Central memory CD8-positive, alpha-beta T cell (primary cell): ENCODE results near the gene TACC2.
"Not testable (repeated sequence)": the region's sequence is repeated elsewhere in the genome, so short reads cannot be mapped to it uniquely, and the experiment has no call there.

Source experiments
- ATAC-seq: fragments of 150-1000 bp; cut with Tn5 transposase; replicated peaks from 2 replicates; pipeline ENCODE4 v1.10.0; 2022; ENCODE audit warnings: mild to moderate bottlenecking, moderate FRiP score, moderate number of reproducible peaks; ENCODE audit not compliant: poor library complexity, severe bottlenecking; ENCODE audit errors: extremely low read depth
- DNase-seq, 2 donors: peaks; one replicate each; pipeline ENCODE4 v3.0.0; 2021; ENCODE audit warnings: low spot score in 2 of 2
- H3K27ac Mint-ChIP-seq: one replicate; pipeline ENCODE4 v1.8.0; 2022; ENCODE audit warnings: low read depth, mild to moderate bottlenecking, moderate library complexity, mixed read lengths
- H3K27me3 Mint-ChIP-seq: one replicate; pipeline ENCODE4 v1.8.0; 2022; ENCODE audit warnings: mixed read lengths
- H3K36me3 Mint-ChIP-seq: one replicate; pipeline ENCODE4 v1.8.0; 2022; ENCODE audit warnings: mild to moderate bottlenecking, moderate library complexity, mixed read lengths; ENCODE audit not compliant: insufficient read depth
- H3K4me1 Mint-ChIP-seq: one replicate; pipeline ENCODE4 v1.8.0; 2022; ENCODE audit warnings: mixed read lengths
- H3K4me3 Mint-ChIP-seq: one replicate; pipeline ENCODE4 v1.8.0; 2022; ENCODE audit warnings: mild to moderate bottlenecking, moderate library complexity, mixed read lengths
- H3K9me3 Mint-ChIP-seq: one replicate; pipeline ENCODE4 v1.8.0; 2022; ENCODE audit warnings: mixed read lengths

The TACC2 gene

DNA sequence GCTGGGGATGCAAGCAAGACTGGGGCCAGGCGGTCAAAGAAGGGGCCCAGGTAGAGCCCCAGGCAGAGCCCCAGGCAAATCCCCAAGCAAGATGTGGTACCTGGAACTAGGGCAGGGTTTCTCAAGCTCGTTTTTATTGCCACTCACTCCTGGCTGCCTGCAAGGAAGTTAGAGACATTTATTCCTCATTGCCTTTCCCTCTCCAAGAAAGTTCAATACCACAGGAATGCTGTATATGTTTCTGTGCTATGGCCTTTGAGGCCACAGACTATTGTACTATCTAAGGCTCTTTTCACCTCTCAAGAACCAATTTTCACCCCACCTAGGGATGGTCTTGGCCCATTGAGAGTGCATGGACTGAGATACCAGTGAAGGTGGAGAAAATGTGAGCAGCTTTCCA is 71.3 kb downstream of the TACC2 start:
- Mint-ChIP-seq H3K4me3 (no peak overlapping the region), H3K27me3 (peaks cover 13% of the 10 kb centered on the region), H3K27ac (no peak overlapping the region), H3K36me3 (no peaks in the 10 kb centered on the region), H3K4me1 (no peaks in the 10 kb centered on the region), H3K9me3 (no peaks in the 10 kb centered on the region)
- DNase-seq (no peak), ATAC-seq (no peak)

DNA sequence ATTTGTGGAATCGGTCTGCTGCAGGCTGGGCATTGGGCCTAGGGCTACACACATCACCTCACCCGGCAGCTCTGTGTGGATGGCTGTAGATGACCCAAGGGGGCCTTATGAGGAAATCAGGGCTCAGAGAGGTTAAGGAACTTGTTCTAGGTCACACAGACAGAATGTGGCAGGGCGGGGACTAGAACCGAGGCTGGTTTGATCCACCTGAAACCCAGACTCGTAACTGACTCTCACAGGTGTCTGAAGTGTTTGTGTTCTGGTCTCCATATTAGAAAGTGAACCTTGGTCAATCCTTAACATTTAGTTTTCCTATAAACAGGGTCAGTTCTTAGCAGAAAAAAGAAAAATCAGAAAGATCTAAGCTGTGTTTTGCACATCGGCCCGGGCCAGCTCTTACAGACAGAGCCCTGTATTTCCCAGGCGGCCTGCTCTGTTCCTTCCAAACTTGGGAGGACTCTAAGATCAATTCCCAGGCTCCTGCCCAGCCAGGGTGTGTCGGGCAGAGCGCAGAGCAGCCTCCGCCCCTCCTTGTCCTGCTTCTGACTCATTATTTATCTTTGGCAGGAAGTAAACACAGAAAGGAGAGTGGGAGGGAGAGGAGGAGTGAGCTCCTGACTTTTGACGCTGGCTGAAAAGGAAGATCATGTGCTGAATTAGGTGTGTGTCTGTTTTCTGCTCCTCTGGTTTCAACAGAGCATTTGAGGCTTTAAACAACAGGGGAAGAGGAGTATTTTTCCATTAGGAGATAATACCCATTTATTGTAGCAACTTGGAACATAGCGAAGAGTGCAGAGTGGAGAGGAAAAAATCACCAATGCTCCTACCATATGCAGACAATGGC is 74.1 kb downstream of the TACC2 start:
- H3K4me1 Mint-ChIP-seq, result no peaks in the 10 kb centered on the region
- no peak for DNase-seq
- no peak overlapping the region for H3K27ac Mint-ChIP-seq
- peaks cover 30% of the 10 kb centered on the region for H3K27me3 Mint-ChIP-seq
- H3K9me3 Mint-ChIP-seq, result no peaks in the 10 kb centered on the region
- H3K36me3 Mint-ChIP-seq, result no peaks in the 10 kb centered on the region
- H3K4me3 Mint-ChIP-seq, result no peak overlapping the region
- no peak for ATAC-seq

DNA sequence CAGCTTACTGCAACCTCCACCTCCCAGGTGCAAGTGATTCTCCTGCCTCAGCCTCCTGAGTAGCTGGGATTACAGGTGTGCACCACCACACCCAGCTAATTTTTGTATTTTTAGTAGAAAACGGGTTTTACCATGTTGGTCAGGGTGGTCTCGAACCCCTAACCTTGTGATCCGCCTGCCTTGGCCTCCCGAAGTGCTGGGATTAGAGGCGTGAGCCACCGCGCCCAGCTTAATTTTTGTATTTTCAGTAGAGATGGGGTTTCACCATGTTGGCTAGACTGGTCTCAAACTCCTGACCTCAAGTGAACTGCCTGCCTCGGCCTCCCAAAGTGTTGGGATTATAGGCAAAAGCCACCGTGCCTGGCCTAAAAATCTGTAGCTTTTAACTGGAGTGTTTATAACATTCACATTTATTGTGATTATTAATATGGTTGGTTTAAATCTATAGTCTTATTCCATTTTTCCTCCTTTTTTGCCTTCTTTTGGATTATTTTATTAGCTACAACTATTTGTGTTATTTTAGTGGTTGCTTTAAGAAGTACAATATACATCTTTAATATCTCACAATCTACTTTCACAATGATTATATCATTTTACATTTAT is 77.5 kb downstream of the TACC2 start:
- not testable (repeated sequence) for H3K9me3 Mint-ChIP-seq, H3K4me1 Mint-ChIP-seq, H3K27ac Mint-ChIP-seq, H3K4me3 Mint-ChIP-seq, DNase-seq, ATAC-seq, H3K36me3 Mint-ChIP-seq
- peaks cover 29% of the 10 kb centered on the region for H3K27me3 Mint-ChIP-seq

DNA sequence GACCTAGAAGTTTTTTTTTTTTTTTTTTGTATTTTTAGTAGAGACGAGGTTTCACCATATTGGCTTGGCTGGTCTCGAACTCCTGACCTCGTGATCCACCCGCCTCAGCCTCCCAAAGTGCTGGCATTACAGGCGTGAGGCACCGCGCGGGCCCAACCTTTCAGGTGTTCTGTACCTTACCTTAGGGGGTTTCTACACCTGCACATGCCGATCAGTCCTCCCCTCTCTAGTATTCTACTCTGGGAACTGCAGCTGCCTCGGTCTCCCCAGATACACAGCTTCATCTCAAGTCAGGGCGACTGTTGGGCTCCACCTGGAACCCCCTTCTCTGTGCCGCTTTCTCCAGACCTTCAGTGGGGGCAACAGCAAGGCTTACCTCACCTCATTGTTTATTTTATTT is 79.9 kb downstream of the TACC2 start:
- Mint-ChIP-seq H3K4me3 (no peak overlapping the region), H3K36me3 (peaks cover 3% of the 10 kb centered on the region)

DNA sequence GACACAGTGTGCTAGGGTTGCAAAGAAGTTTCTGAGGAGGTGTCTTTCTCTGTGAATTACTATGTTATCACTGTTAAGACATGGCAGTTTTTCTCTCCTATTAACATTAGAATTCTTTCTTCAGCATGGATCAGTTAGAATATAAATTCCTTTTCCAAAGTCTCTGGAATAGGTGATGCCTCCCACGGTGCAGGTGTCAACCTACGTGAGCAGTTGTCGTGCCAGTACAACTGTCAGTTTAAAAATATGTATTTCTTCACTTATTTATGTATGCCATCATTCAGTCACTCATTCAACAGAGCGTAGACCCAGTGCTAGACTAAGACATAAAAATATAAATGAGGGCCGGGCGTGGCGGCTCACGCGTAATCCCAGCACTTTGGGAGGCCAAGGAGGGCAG is 83.5 kb downstream of the TACC2 start:
- Mint-ChIP-seq H3K9me3 (no peaks in the 10 kb centered on the region), H3K36me3 (peaks cover 3% of the 10 kb centered on the region), H3K27me3 (peaks cover 27% of the 10 kb centered on the region), H3K4me3 (no peak overlapping the region), H3K27ac (no peak overlapping the region), H3K4me1 (no peaks in the 10 kb centered on the region)
- no peak for ATAC-seq
- DNase-seq, result no peak

More for the DNA sequence above, 79.9 kb downstream of the TACC2 start:
- DNase-seq, result no peak
- no peak for ATAC-seq
- Mint-ChIP-seq H3K27ac (no peak overlapping the region), H3K9me3 (no peaks in the 10 kb centered on the region), H3K27me3 (peaks cover 38% of the 10 kb centered on the region), H3K4me1 (no peaks in the 10 kb centered on the region)

DNA sequence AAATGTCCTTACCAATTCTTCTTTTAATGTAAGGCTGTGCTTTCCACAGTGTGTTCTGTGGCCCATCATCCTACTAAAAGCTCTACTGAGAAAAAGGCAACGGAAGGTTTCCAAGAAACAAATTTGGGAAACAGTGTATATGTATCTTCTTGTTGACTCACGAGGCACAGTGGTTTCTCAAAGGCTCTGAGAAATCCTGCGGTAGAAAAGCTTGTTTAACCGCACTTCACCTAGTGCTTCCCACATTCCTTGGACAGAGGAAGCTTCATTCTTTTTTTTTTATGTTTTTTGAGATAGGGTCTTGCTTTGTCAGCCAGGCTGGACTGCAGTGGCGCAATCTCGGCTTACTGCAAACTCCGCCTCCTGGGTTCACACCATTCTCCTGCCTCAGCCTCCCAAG is 84.5 kb downstream of the TACC2 start:
- Mint-ChIP-seq H3K4me3 (no peak overlapping the region), H3K27ac (no peak overlapping the region), H3K36me3 (peaks cover 3% of the 10 kb centered on the region), H3K4me1 (no peaks in the 10 kb centered on the region), H3K27me3 (peaks cover 18% of the 10 kb centered on the region), H3K9me3 (no peaks in the 10 kb centered on the region)
- ATAC-seq (no peak), DNase-seq (no peak)

DNA sequence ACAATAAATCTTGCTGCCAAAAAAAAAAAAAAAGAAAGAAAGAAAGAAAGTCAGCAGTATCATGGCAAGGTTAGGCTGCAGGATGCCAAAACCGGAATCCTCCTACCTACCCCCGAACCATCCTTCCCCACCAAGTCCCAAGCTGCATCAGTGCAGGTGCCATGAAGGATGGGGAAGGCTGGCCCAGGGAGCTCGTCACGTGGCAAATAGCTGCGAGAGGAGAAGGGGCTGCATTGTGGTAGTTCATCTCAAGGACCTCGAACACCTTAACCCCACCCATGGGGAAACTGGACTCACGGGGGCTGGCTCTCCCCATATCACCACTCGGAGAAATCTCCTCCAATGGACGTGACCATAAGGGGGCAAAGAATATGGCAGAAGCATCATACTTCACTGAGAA is 86.2 kb downstream of the TACC2 start:
- Mint-ChIP-seq H3K27ac (no peak overlapping the region), H3K9me3 (no peaks in the 10 kb centered on the region), H3K27me3 (peaks cover 10% of the 10 kb centered on the region), H3K4me1 (no peaks in the 10 kb centered on the region), H3K36me3 (peaks cover 3% of the 10 kb centered on the region), H3K4me3 (no peak overlapping the region)
- DNase-seq, result no peak
- ATAC-seq, result no peak

DNA sequence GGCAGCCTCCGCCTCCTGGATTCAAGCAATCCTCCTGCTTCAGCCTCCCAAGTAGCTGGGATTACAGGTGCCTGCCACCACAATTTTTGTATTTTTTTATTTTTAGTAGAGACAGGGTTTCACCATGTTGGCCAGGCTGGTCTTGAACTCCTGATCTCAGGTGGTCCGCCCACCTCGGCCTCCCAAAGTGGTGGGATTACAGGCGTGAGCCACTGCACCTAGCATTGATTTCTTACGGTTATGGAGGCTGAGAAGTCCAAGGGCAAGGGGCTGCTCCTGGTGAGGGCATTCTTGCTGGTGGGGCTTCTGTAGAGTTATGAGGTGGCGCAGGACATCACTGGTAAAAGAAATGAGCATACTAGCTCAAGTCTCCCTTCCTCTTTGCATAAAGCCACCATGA is 86.9 kb downstream of the TACC2 start:
- H3K4me3 Mint-ChIP-seq, DNase-seq, H3K27me3 Mint-ChIP-seq, H3K9me3 Mint-ChIP-seq, H3K36me3 Mint-ChIP-seq, H3K4me1 Mint-ChIP-seq, ATAC-seq, H3K27ac Mint-ChIP-seq: not testable (repeated sequence)

DNA sequence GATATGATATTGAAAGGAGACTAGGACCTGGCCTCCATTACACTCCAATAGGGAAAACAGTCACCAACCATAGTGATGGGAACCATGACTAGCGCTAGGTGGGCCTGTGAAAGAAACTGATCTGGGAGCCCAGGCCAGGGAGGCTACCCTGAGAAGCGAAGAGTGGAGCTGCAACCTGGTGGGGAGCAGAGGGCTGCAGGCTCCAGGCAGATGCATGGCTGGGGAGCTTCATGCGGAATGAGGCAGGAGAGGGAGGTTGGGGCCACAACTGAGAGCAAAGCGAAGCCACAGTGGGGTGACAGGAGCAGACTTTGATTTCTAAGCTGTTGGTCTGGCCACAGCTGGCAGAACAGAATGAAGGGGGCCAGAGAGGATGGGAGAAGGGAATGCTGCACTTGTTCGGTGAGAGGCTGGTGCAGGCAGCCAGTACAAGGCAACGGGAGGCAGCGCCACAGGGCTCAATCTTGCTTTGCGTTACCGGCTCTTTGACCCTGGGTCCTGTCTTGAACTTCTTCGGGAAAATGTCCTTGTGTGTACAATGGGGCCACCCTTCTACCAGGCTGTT is 88.4 kb downstream of the TACC2 start:
- H3K4me3 Mint-ChIP-seq, result no peak overlapping the region
- DNase-seq, result no peak
- H3K36me3 Mint-ChIP-seq, result no peaks in the 10 kb centered on the region
- peaks cover 2% of the 10 kb centered on the region for H3K27me3 Mint-ChIP-seq
- no peak for ATAC-seq
- H3K9me3 Mint-ChIP-seq, result no peaks in the 10 kb centered on the region
- H3K27ac Mint-ChIP-seq, result no peak overlapping the region
- H3K4me1 Mint-ChIP-seq, result no peaks in the 10 kb centered on the region

DNA sequence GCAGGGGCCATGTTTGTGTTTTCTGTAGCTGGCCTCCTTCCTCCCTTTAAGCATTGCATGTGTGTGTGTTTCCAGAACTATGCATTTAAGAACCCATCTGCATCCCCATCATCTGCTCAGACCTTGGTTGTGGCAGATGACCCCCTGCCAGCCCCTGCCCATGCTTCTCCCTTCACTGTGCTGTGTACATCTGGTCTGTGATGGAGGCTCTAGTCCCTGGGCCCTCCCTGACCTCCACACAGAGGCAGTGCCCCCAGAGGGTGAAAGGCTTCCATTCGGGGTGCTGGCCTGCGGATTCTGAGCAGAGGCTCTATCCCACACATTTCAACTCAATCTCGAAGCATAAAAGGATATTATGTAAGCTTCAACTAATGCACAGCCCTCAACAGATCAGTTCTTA is 89.4 kb downstream of the TACC2 start:
- Mint-ChIP-seq H3K4me1 (no peaks in the 10 kb centered on the region), H3K27me3 (no peaks in the 10 kb centered on the region), H3K36me3 (no peaks in the 10 kb centered on the region), H3K4me3 (no peak overlapping the region), H3K27ac (no peak overlapping the region), H3K9me3 (no peaks in the 10 kb centered on the region)
- DNase-seq (no peak), ATAC-seq (no peak)

DNA sequence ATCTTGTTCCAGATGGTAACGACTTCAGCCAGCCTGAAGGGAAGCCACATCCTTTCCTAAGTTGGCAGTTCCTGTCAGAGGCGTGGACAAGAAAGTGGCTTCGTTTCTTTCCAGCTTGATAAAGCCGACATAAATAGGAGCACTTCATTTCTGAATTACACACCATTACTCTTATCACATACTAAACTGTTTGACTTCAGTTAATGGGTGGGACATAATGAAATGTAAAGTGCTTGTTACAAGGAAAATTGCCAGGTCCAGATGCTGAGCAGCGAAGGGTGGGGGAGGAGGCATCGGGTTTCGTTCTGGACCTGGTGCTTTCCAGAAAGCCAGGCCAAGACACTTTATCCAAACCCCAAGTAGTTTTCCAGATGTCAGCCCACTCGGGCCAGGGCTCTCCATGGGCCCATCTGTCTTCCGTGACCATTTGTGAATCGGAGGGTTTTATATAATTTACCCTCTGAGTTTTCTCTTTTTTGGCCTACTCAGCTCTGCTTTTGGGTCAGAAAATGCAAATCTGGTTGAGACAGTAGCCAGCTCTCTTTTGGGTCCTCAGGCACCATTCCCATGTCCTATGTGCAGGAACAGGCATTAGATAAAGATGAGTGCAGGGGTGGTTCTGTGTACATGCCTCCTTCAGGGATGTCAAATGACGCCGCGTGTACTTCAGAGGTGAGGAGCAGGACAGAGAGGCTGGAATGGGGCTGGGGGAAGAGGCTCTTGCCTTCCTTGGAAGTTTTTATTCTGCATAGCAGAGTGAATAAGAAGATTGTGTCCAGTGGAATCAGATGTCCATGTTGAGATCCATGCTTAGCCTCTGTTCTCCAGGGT is 90.2 kb downstream of the TACC2 start:
- no peak overlapping the region for H3K27ac Mint-ChIP-seq
- no peaks in the 10 kb centered on the region for H3K27me3 Mint-ChIP-seq
- no peaks in the 10 kb centered on the region for H3K4me1 Mint-ChIP-seq
- H3K36me3 Mint-ChIP-seq, result no peaks in the 10 kb centered on the region
- H3K4me3 Mint-ChIP-seq, result no peak overlapping the region
- ATAC-seq, result no peak
- H3K9me3 Mint-ChIP-seq, result no peaks in the 10 kb centered on the region
- DNase-seq, result no peak

DNA sequence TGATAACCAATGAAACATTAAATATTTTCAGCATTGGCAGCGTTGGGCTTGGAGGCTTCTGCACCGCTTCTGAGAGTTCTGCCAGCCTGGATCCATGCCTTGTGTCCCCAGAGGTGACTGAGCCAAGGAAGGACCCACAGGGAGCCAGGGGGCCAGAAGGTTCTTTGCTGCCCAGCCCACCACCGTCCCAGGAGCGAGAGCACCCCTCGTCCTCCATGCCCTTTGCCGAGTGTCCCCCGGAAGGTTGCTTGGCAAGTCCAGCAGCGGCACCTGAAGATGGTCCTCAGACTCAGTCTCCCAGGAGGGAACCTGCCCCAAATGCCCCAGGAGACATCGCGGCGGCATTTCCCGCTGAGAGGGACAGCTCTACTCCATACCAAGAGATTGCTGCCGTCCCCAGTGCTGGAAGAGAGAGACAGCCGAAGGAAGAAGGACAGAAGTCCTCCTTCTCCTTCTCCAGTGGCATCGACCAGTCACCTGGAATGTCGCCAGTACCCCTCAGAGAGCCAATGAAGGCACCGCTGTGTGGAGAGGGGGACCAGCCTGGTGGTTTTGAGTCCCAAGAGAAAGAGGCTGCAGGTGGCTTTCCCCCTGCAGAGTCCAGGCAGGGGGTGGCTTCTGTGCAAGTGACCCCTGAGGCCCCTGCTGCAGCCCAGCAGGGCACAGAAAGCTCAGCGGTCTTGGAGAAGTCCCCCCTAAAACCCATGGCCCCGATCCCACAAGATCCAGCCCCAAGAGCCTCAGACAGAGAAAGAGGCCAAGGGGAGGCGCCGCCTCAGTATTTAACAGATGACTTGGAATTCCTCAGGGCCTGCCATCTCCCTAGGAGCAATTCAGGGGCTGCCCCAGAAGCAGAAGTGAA is 93.9 kb downstream of the TACC2 start:
- Mint-ChIP-seq H3K4me3 (no peak overlapping the region), H3K27me3 (no peaks in the 10 kb centered on the region), H3K9me3 (no peaks in the 10 kb centered on the region), H3K27ac (no peak overlapping the region), H3K4me1 (no peaks in the 10 kb centered on the region), H3K36me3 (no peaks in the 10 kb centered on the region)
- no peak for DNase-seq
- no peak for ATAC-seq
